Muscle layer of duodenum (tissue), 2 donors: ENCODE data around the gene TMTC4.
"Not testable (repeated sequence)": the region's sequence is repeated elsewhere in the genome, so short reads cannot be mapped to it uniquely, and the experiment has no call there.

Experiments used
- H3K27ac ChIP-seq: one replicate; pipeline ENCODE4 v1.7.0; 2013; ENCODE audit warnings: mild to moderate bottlenecking, low read length
- H3K27me3 ChIP-seq: one replicate; pipeline ENCODE4 v1.7.0; 2013; ENCODE audit warnings: low read depth, mild to moderate bottlenecking, control low read depth, low read length
- H3K36me3 ChIP-seq, 2 donors: one replicate each; pipeline ENCODE4 v1.7.0; 2013; ENCODE audit warnings: low read length in 2 of 2, control low read depth in 1 of 2, mild to moderate bottlenecking in 1 of 2; ENCODE audit not compliant: insufficient read depth in 2 of 2, control insufficient read depth in 1 of 2
- H3K4me1 ChIP-seq, 2 donors: one replicate each; pipeline ENCODE4 v1.7.0; 2013; ENCODE audit warnings: low read length in 2 of 2, mild to moderate bottlenecking in 2 of 2, control low read depth in 1 of 2, moderate library complexity in 1 of 2; ENCODE audit not compliant: insufficient read depth in 2 of 2, control insufficient read depth in 1 of 2
- H3K4me3 ChIP-seq, 2 donors: one replicate each; pipeline ENCODE4 v1.7.0; 2013; ENCODE audit warnings: low read length in 2 of 2, low read depth in 1 of 2, mild to moderate bottlenecking in 1 of 2
- H3K9me3 ChIP-seq, 2 donors: one replicate each; pipeline ENCODE4 v1.7.0; 2013; ENCODE audit warnings: low read length in 2 of 2, control low read depth in 1 of 2, mild to moderate bottlenecking in 1 of 2; ENCODE audit not compliant: control insufficient read depth in 1 of 2
- donor health status: healthy.

TMTC4 gene

GRCh38 chr13:100620792-100621191 is 53.8 kb downstream of the TMTC4 start:
- H3K36me3 ChIP-seq = peaks cover 0 to 4% of the 10 kb centered on the region in 2 donors
- no peaks in the 10 kb centered on the region for H3K9me3 ChIP-seq
- H3K4me3 ChIP-seq = no peak overlapping the region
- H3K27ac ChIP-seq = no peak overlapping the region
- H3K27me3 ChIP-seq = no peaks in the 10 kb centered on the region
- H3K4me1 ChIP-seq = no peaks in the 10 kb centered on the region

- H3K36me3 ChIP-seq = no peaks in the 10 kb centered on the region
- H3K4me1 ChIP-seq = no peaks in the 10 kb centered on the region
- H3K4me3 ChIP-seq = no peak overlapping the region
- no peaks in the 10 kb centered on the region for H3K9me3 ChIP-seq
- no peak overlapping the region for H3K27ac ChIP-seq
- no peaks in the 10 kb centered on the region for H3K27me3 ChIP-seq
Measured at GRCh38 chr13:100619940-100620339, 54.7 kb downstream of the TMTC4 start.

DNA sequence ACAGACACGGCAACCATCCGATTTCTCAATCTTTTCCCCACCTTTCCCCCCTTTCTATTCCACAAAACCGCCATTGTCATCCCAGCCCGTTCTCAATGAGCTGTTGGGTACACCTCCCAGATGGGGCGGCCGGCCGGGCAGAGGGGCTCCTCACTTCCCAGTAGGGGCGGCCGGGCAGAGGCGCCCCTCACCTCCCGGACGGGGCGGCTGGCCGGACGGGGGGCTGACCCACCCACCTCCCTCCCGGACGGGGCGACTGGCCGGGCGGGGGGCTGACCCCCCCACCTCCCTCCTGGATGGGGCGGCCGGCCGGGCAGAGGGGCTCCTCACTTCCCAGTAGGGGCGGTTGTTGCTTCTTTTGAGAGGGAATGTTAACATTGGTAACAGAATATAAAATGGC is 55.7 kb downstream of the TMTC4 start:
- not testable (repeated sequence) for H3K4me1 ChIP-seq, H3K4me3 ChIP-seq, H3K36me3 ChIP-seq, H3K27ac ChIP-seq, H3K27me3 ChIP-seq, H3K9me3 ChIP-seq

GRCh38 chr13:100613031-100613430 is 61.6 kb downstream of the TMTC4 start:
- no peak overlapping the region for H3K27ac ChIP-seq
- H3K27me3 ChIP-seq = no peaks in the 10 kb centered on the region
- H3K9me3 ChIP-seq = no peaks in the 10 kb centered on the region
- H3K4me1 ChIP-seq = no peaks in the 10 kb centered on the region
- no peak overlapping the region for H3K4me3 ChIP-seq
- H3K36me3 ChIP-seq = peaks cover 3 to 4% of the 10 kb centered on the region in 2 donors

DNA sequence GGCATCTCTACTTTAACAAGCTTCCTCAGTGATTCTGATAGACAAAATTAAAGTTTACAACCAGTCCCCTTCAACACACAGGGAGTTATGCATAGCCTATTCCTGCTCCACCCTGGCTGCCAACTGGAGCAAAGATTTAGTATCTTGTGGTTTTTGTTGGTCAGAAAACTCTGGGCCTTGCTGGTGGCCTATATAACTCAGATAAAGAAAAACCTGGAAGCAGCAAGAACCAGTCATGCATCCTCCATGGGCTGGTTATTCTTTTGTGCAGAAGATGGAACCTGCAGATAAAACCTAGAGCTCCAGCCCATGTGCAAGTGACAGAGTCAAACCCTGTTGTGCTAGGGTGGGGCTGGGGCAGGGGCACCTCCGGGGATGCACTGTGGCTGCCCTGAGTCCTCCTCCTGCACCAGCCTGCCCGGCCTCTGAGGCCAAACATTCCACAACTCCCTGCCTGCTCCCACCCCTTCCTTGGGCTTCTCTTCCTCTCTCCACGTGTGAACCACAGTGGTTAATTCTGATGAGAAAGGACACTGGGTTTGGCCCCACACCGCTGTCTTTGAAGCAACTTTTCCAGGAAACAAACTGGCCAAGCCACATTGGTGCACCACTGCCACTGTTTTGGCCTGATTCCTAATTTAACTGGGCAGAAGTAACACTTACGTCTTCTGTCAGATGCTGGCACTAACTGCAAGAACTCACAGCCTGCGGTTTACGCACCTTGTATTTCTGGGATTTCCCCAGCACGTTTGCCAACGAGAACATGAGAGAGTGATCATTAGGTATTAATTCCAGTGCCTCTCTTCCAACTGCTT is 62.7 kb downstream of the TMTC4 start:
- H3K4me3 ChIP-seq = no peak overlapping the region
- H3K27ac ChIP-seq = no peak overlapping the region
- no peaks in the 10 kb centered on the region for H3K9me3 ChIP-seq
- peaks cover 3 to 4% of the 10 kb centered on the region in 2 donors for H3K36me3 ChIP-seq
- H3K4me1 ChIP-seq = no peaks in the 10 kb centered on the region
- H3K27me3 ChIP-seq = no peaks in the 10 kb centered on the region

DNA sequence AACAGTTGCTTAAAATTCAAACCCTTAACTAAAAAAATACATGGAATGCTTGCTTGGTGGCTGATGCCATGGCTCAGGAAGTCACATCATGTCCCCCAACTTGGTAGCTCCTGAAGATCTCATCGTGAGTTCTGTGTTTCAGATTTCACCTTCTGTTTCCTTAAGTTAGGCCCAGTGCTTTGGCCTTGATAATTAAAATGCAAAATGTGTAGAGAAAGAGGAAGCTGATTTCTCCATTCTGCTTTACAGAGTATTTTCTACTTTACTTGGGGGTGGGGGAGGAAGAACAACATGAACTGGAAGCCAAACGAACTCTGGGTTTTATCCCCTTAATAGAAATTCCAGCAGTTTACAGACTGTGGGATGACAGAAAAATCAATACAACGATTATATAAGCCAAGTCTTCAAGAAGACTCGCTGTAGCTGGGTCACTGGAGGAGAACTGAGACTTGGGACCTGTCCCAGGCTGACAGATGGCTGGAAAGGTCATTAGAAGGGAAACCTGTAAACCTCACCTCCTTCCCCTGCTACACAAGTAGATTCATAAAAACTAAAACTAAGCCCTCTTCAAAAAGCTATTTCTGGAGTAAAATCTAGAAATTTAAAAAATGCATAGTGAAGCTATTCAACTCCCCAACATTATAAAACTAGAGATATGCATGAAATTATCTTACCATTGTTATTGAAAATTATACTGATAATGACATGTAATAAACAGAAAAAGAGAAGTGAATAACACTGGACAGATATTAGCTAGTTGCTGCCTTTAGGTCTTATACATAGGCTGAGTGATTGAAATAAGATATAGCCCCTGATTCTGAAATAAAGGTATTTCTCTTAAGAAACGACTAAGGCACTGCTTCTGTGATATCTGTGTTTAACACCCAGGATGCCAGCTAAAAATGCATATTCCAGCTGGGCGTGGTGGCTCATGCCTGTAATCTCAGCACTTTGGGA is 63.9 kb downstream of the TMTC4 start:
- no peaks in the 10 kb centered on the region for H3K27me3 ChIP-seq
- H3K36me3 ChIP-seq = peaks cover 4 to 10% of the 10 kb centered on the region in 2 donors
- H3K27ac ChIP-seq = no peak overlapping the region
- H3K4me3 ChIP-seq = no peak overlapping the region
- no peaks in the 10 kb centered on the region for H3K4me1 ChIP-seq
- H3K9me3 ChIP-seq = no peaks in the 10 kb centered on the region

DNA sequence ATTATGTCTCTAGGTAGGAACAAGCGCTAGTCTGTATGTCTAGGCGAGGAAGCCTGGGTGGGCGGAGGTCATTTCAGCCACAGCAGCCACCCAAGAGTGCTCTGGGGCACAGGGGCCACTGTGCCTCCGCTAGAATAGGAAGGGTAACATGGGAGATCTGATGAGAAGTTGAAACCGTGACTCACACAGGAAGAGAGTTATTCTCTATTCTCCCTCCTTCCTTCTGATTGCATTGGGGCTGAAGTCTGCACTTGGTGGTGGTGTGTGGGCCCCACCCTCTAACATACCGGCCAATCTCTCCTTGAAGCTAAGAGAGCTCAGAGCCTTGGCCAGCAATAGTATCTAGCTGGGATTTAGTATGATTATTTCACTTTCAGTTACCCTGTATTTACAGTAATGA is 65.7 kb downstream of the TMTC4 start:
- Histone ChIP-seq H3K4me3 (no peak overlapping the region), H3K36me3 (peaks cover 4 to 10% of the 10 kb centered on the region in 2 donors), H3K4me1 (no peaks in the 10 kb centered on the region), H3K27me3 (no peaks in the 10 kb centered on the region), H3K27ac (no peak overlapping the region), H3K9me3 (no peaks in the 10 kb centered on the region)

GRCh38 chr13:100608489-100608888 is 66.1 kb downstream of the TMTC4 start:
- Histone ChIP-seq H3K4me3 (no peak overlapping the region), H3K27ac (no peak overlapping the region), H3K9me3 (no peaks in the 10 kb centered on the region), H3K36me3 (peaks cover 4 to 10% of the 10 kb centered on the region in 2 donors), H3K4me1 (no peaks in the 10 kb centered on the region), H3K27me3 (no peaks in the 10 kb centered on the region)

GRCh38 chr13:100604918-100605710 is 69.5 kb downstream of the TMTC4 start:
- H3K27me3 ChIP-seq = no peaks in the 10 kb centered on the region
- H3K36me3 ChIP-seq = peaks cover under 1 to 7% of the 10 kb centered on the region in 2 donors
- no peak overlapping the region for H3K4me3 ChIP-seq
- H3K27ac ChIP-seq = no peak overlapping the region
- H3K4me1 ChIP-seq = peaks cover 0 to 3% of the 10 kb centered on the region in 2 donors
- no peaks in the 10 kb centered on the region for H3K9me3 ChIP-seq

DNA sequence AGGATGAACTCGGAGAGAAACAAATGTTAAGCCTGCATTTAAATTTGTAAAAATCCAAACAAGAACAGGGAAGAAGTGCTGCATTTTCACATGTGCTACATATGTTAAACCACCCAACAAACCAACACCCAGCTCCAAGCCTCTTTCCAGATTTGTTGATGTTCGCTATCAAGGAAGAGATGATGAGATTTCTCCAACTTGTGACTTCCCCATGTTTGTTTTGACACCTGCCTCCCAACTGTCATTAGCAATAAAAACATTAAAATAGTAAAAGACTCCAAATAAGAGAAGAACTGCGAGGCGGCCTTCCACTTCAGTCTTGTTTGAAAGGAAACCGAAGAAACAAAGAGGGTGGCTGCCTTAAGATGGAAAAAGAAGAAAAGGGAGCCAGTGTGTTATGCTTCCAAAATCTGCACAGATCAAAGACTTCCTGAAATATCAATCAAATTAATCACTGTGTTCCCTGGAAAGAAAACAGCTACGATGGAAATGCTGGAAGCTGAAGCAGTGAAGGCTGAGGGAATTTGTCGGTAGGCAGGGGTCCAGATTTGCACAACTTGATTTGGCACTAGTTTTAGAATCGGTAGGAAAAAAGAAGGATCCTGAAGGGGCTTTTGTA is 72.0 kb downstream of the TMTC4 start:
- Histone ChIP-seq H3K4me1 (peaks cover 0 to 3% of the 10 kb centered on the region in 2 donors), H3K36me3 (peaks cover 0 to 7% of the 10 kb centered on the region in 2 donors), H3K9me3 (no peaks in the 10 kb centered on the region), H3K4me3 (no peak overlapping the region), H3K27ac (no peak overlapping the region), H3K27me3 (no peaks in the 10 kb centered on the region)
